Astrocyte of the cerebellum (primary cell): Measurements from ENCODE around the gene CTNNA3.

Experiments used
- DNase-seq: peaks from one replicate; pipeline ENCODE4 v3.0.0-alpha.2; 2011; ENCODE audit warnings: low read depth
- H3K4me3 ChIP-seq: 2 replicates; pipeline ENCODE4 v1.5.1; 2011; ENCODE audit warnings: mild to moderate bottlenecking, low read depth, low read length, moderate library complexity
- CTCF ChIP-seq: IDR thresholded peaks from 2 replicates; pipeline ENCODE4 v1.5.1; 2012; ENCODE audit warnings: low read length, low read depth, moderate library complexity, mild to moderate bottlenecking; ENCODE audit errors: missing control alignments
- in situ Hi-C: cut with HindIII; loops from 2 replicates; pipeline ENCODE4 v1.10.0; 2017; ENCODE audit warnings: low sequenced_read_pairs

The CTNNA3 gene

GRCh38 chr10:66680886-66681285 is 1015.1 kb downstream of the CTNNA3 start:
- no peak overlapping the region for H3K4me3 ChIP-seq
- no peak for DNase-seq
- TF ChIP-seq CTCF: no peak
- in situ Hi-C loops: no loop called here

- DNase-seq: no peak
- no peak for TF ChIP-seq CTCF
- no peak overlapping the region for H3K4me3 ChIP-seq
- in situ Hi-C loops: no loop called here
Observed at GRCh38 chr10:66678521-66678920, 1017.5 kb downstream of the CTNNA3 start.

- in situ Hi-C loops: no loop called here
- no peak for TF ChIP-seq CTCF
Observed at GRCh38 chr10:66673071-66673470, 1022.9 kb downstream of the CTNNA3 start.

GRCh38 chr10:66671562-66671961 is 1024.4 kb downstream of the CTNNA3 start:
- H3K4me3 ChIP-seq: no peak overlapping the region
- no peak for DNase-seq
- in situ Hi-C loops: no loop called here
- TF ChIP-seq CTCF: no peak

More at GRCh38 chr10:66673071-66673470, 1022.9 kb downstream of the CTNNA3 start:
- no peak overlapping the region for H3K4me3 ChIP-seq
- DNase-seq: no peak

- TF ChIP-seq CTCF: no peak
- DNase-seq: no peak
- in situ Hi-C loops: no loop called here
- H3K4me3 ChIP-seq: no peak overlapping the region
Observed at GRCh38 chr10:66671064-66671463, 1024.9 kb downstream of the CTNNA3 start.

GRCh38 chr10:66656499-66656898 is 1039.5 kb downstream of the CTNNA3 start:
- DNase-seq: no peak
- TF ChIP-seq CTCF: no peak
- in situ Hi-C loops: no loop called here
- H3K4me3 ChIP-seq: no peak overlapping the region

- in situ Hi-C loops: no loop called here
- TF ChIP-seq CTCF: no peak
- no peak for DNase-seq
- no peak overlapping the region for H3K4me3 ChIP-seq
Observed at GRCh38 chr10:66654861-66655260, 1041.1 kb downstream of the CTNNA3 start.
